Breast epithelium (tissue), 4 donors: ENCODE results near the gene ZNF665. TPM values are rescaled to one million over a fixed set of nuclear protein-coding genes. Genes with fewer than 3 reads are reported as not detected.

Experiments
- DNase-seq, 2 donors: peaks; one replicate each; pipeline ENCODE4 v3.0.0-alpha.2; 2019; ENCODE audit warnings: low spot score in 2 of 2
- H3K27ac ChIP-seq, 2 donors: fragments of 200-600 bp; sonication (generic) in 1 of 2; one replicate each; pipeline ENCODE4 v1.5.1; 2016 to 2019; ENCODE audit warnings: mild to moderate bottlenecking in 1 of 2
- H3K27me3 ChIP-seq, 2 donors: fragments of 200-600 bp; sonication (generic) in 1 of 2; one replicate each; pipeline versions ENCODE4 v1.5.1 to v1.6.0; 2017 to 2019; ENCODE audit warnings: control low read depth in 1 of 2, mild to moderate bottlenecking in 1 of 2
- H3K36me3 ChIP-seq: fragments of 200-600 bp; one replicate; pipeline ENCODE4 v1.5.1; 2019
- H3K4me1 ChIP-seq, 2 donors: fragments of 200-600 bp; sonication (generic); one replicate each; pipeline ENCODE4 v1.5.1; 2016 to 2019; ENCODE audit warnings: control low read depth in 1 of 2
- H3K4me3 ChIP-seq, 3 donors: fragments of 200-600 bp; sonication (generic); 1 replicate in 2 of 3; 2 replicates in 1 of 3; pipeline ENCODE4 v1.5.1; 2016 to 2019; ENCODE audit warnings: mild to moderate bottlenecking in 3 of 3, moderate library complexity in 2 of 3
- H3K9me3 ChIP-seq, 2 donors: fragments of 200-600 bp; sonication (generic) in 1 of 2; one replicate each; pipeline ENCODE4 v1.5.1; 2016 to 2019; ENCODE audit warnings: control low read depth in 1 of 2
- CTCF ChIP-seq, 3 donors: fragments of 450-650 bp; IDR thresholded peaks; one replicate each; pipeline ENCODE4 v1.5.1; 2016 to 2017; ENCODE audit warnings: antibody characterized with exemption in 3 of 3, mild to moderate bottlenecking in 3 of 3, moderate library complexity in 3 of 3
- POLR2A ChIP-seq: fragments of 450-650 bp; IDR thresholded peaks from one replicate; pipeline ENCODE4 v1.6.1; 2016; ENCODE audit warnings: antibody characterized with exemption, mild to moderate bottlenecking, moderate library complexity
- POLR2AphosphoS5 ChIP-seq, 3 donors: sonication (generic); formaldehyde crosslinking; IDR thresholded peaks; one replicate each; pipeline ENCODE4 v1.6.1; 2017; ENCODE audit warnings: antibody characterized with exemption in 3 of 3
- intact Hi-C: fragments of 100-400 bp; cut with DNase I; formaldehyde crosslinking; loops from one replicate; pipeline ENCODE4 v1.15.1; 2023; ENCODE audit warnings: low total_unique reads
- total RNA-seq, 3 donors: library from RNA; depleted of rRNA; stranded (reverse); fragments of >200 nt; gene quantifications; one replicate each; pipeline ENCODE4 v1.1.0, GENCODE V29; 2016

The ZNF665 gene
- total RNA-seq, 3 donors from 2014 or later = 2.9 to 8.6 (median 5.8) TPM

GRCh38 chr19:53183146-53183764 lies 9.9 kb downstream of the ZNF665 start:
- no peak for DNase-seq
- no peak overlapping the region for H3K4me3 ChIP-seq
- no peaks in the 10 kb centered on the region for H3K4me1 ChIP-seq
- H3K27me3 ChIP-seq = no peaks in the 10 kb centered on the region
- TF ChIP-seq CTCF (IDR thresholded peaks at IDR 0.05) (no peak), POLR2AphosphoS5 (IDR thresholded peaks at IDR 0.05) (no peak), POLR2A (no peak)
- H3K27ac ChIP-seq = no peak overlapping the region
- H3K36me3 ChIP-seq = no peaks in the 10 kb centered on the region
- no peaks in the 10 kb centered on the region for H3K9me3 ChIP-seq
- intact Hi-C loops = no loop called here

GRCh38 chr19:53182202-53182601 lies 11.0 kb downstream of the ZNF665 start:
- H3K4me1 ChIP-seq = no peaks in the 10 kb centered on the region
- TF ChIP-seq CTCF (IDR thresholded peaks at IDR 0.05) (no peak), POLR2AphosphoS5 (IDR thresholded peaks at IDR 0.05) (no peak), POLR2A (no peak)
- peaks cover 0 to 5% of the 10 kb centered on the region in 2 donors for H3K9me3 ChIP-seq
- no peaks in the 10 kb centered on the region for H3K27me3 ChIP-seq
- no peak for DNase-seq
- intact Hi-C loops = no loop called here
- H3K27ac ChIP-seq = no peak overlapping the region
- H3K36me3 ChIP-seq = no peaks in the 10 kb centered on the region
- H3K4me3 ChIP-seq = no peak overlapping the region

GRCh38 chr19:53177986-53178385 lies 15.2 kb downstream of the ZNF665 start:
- H3K4me1 ChIP-seq = no peaks in the 10 kb centered on the region
- DNase-seq = no peak
- intact Hi-C loops = no loop called here
- no peaks in the 10 kb centered on the region for H3K27me3 ChIP-seq
- no peak for TF ChIP-seq CTCF (IDR thresholded peaks at IDR 0.05)
- no peak for TF ChIP-seq POLR2AphosphoS5 (IDR thresholded peaks at IDR 0.05)
- TF ChIP-seq POLR2A = no peak
- H3K4me3 ChIP-seq = no peak overlapping the region
- no peak overlapping the region for H3K27ac ChIP-seq
- peaks cover 5% of the 10 kb centered on the region in 2 donors for H3K9me3 ChIP-seq
- no peaks in the 10 kb centered on the region for H3K36me3 ChIP-seq

- no peaks in the 10 kb centered on the region for H3K27me3 ChIP-seq
- peaks cover 5 to 25% of the 10 kb centered on the region in 2 donors for H3K9me3 ChIP-seq
- no peaks in the 10 kb centered on the region for H3K36me3 ChIP-seq
- intact Hi-C loops = no loop called here
- no peak overlapping the region for H3K27ac ChIP-seq
- H3K4me1 ChIP-seq = no peaks in the 10 kb centered on the region
- no peak for TF ChIP-seq POLR2A
- no peak for TF ChIP-seq CTCF (IDR thresholded peaks at IDR 0.05)
- no peak for TF ChIP-seq POLR2AphosphoS5 (IDR thresholded peaks at IDR 0.05)
- H3K4me3 ChIP-seq = no peak overlapping the region
- DNase-seq = no peak
Observed at GRCh38 chr19:53172889-53173288, 20.3 kb downstream of the ZNF665 start.

- intact Hi-C loops = no loop called here
- peaks cover 6% of the 10 kb centered on the region for H3K36me3 ChIP-seq
- H3K9me3 ChIP-seq = peaks cover 31 to 70% of the 10 kb centered on the region in 2 donors
- H3K4me1 ChIP-seq = no peaks in the 10 kb centered on the region
- H3K27me3 ChIP-seq = no peaks in the 10 kb centered on the region
- no peak for TF ChIP-seq POLR2AphosphoS5 (IDR thresholded peaks at IDR 0.05)
- TF ChIP-seq POLR2A = no peak
- TF ChIP-seq CTCF (IDR thresholded peaks at IDR 0.05) = no peak
- no peak overlapping the region for H3K4me3 ChIP-seq
- DNase-seq = no peak
- H3K27ac ChIP-seq = no peak overlapping the region
Observed at GRCh38 chr19:53165691-53166091, 27.5 kb downstream of the ZNF665 start.
